Transverse colon (tissue), 4 donors: ENCODE measurements around the gene NEK7. TPM values are rescaled to one million over a fixed set of nuclear protein-coding genes. Genes with fewer than 3 reads are reported as not detected.
A peak's percentile ranks its signal among the peaks of the same experiment; 100 is the strongest.

Experiments
- DNase-seq: peaks from one replicate; pipeline ENCODE4 v3.0.0-alpha.2; 2019
- H3K27ac ChIP-seq, 4 donors: fragments of 200-600 bp; sonication (generic); 2 replicates each; pipeline ENCODE4 v1.5.1; 2016 to 2018; ENCODE audit warnings: inconsistent platforms in 4 of 4
- H3K27me3 ChIP-seq: fragments of 200-600 bp; sonication (generic); 2 replicates; pipeline ENCODE4 v1.5.1; 2017; ENCODE audit warnings: inconsistent platforms
- H3K36me3 ChIP-seq, 4 donors: fragments of 200-600 bp; sonication (generic); 2 replicates each; pipeline ENCODE4 v1.5.1; 2017 to 2019; ENCODE audit warnings: inconsistent platforms in 4 of 4
- H3K4me1 ChIP-seq, 4 donors: fragments of 200-600 bp; sonication (generic); 2 replicates each; pipeline ENCODE4 v1.5.1; 2017 to 2020; ENCODE audit warnings: inconsistent platforms in 4 of 4
- H3K4me3 ChIP-seq, 4 donors: fragments of 200-600 bp; sonication (generic); 1 replicate in 1 of 4; 2 replicates in 3 of 4; pipeline versions ENCODE4 v1.5.1 to v1.6.1; 2017 to 2019; ENCODE audit warnings: inconsistent platforms in 4 of 4
- H3K9me3 ChIP-seq, 2 donors: fragments of 200-600 bp; sonication (generic); 2 replicates each; pipeline ENCODE4 v1.5.1; 2017 to 2019; ENCODE audit warnings: inconsistent platforms in 2 of 2
- CTCF ChIP-seq, 5 experiments: fragments of 200-600 bp in 3 of 5; fragments of 450-650 bp in 2 of 5; sonication (generic) in 3 of 5; IDR thresholded peaks; 1 replicate in 2 of 5; 2 replicates in 3 of 5; pipeline ENCODE4 v1.5.1; 2016 to 2017; ENCODE audit warnings: antibody characterized with exemption in 5 of 5, inconsistent platforms in 3 of 5, mild to moderate bottlenecking in 2 of 5, moderate library complexity in 1 of 5
- EP300 ChIP-seq: sonication (generic); formaldehyde crosslinking; IDR thresholded peaks from one replicate; pipeline ENCODE4 v1.6.1; 2017; ENCODE audit warnings: antibody characterized with exemption, low read depth
- POLR2A ChIP-seq: fragments of 450-650 bp; IDR thresholded peaks from one replicate; pipeline ENCODE4 v1.6.1; 2016; ENCODE audit warnings: antibody characterized with exemption, mild to moderate bottlenecking, moderate library complexity
- POLR2AphosphoS5 ChIP-seq, 3 donors: sonication (generic); formaldehyde crosslinking; IDR thresholded peaks; one replicate each; pipeline ENCODE4 v1.6.1; 2016; ENCODE audit warnings: antibody characterized with exemption in 3 of 3
- WGBS, 2 donors: methylation state at CpG; one replicate each; pipeline ENCODE4 v1.1.5; 2018; ENCODE audit warnings: low coverage in 1 of 2; 5-methylcytosine and 5-hydroxymethylcytosine counted together
- in situ Hi-C, 4 donors: fragments of 200-750 bp; cut with MboI; loops; one replicate each; pipeline versions ENCODE4 v1.15.0 to v1.15.1; 2017; ENCODE audit warnings: low sequenced_read_pairs in 3 of 4, low pct_ligation_motif_present in 1 of 4, low pct_unique_long_range_greater_than_20kb in 1 of 4
- intact Hi-C: fragments of 100-400 bp; cut with DNase I; formaldehyde crosslinking; loops from one replicate; pipeline ENCODE4 v1.15.1; 2023; ENCODE audit warnings: low total_unique reads
- total RNA-seq, 4 donors: library from RNA; depleted of rRNA; stranded (reverse); fragments of >200 nt; gene quantifications; one replicate each; pipeline ENCODE4 v1.1.0, GENCODE V29; 2016

Gene NEK7
- total RNA-seq, 4 donors from 2014 or later, result 40.4 to 71.0 (median 57.6) TPM

GRCh38 chr1:198352975-198353695 lies 196.3 kb downstream of the NEK7 start:
- no peak for DNase-seq
- no peaks in the 10 kb centered on the region for H3K27me3 ChIP-seq
- no peaks in the 10 kb centered on the region for H3K9me3 ChIP-seq
- H3K27ac ChIP-seq, result no peak overlapping the region
- no peaks in the 10 kb centered on the region for H3K36me3 ChIP-seq
- no peak for TF ChIP-seq CTCF (IDR thresholded peaks at IDR 0.05)
- TF ChIP-seq POLR2A, result no peak
- no peak for TF ChIP-seq POLR2AphosphoS5 (IDR thresholded peaks at IDR 0.05)
- TF ChIP-seq EP300, result no peak
- H3K4me3 ChIP-seq, result no peak overlapping the region
- in situ Hi-C loops, result no loop called here
- 73 to 76% methylated on average over 5 of the region's 5 CpGs for WGBS, 2 donors
- intact Hi-C loops, result no loop called here
- H3K4me1 ChIP-seq, result no peaks in the 10 kb centered on the region

- Histone ChIP-seq H3K36me3 (no peaks in the 10 kb centered on the region), H3K4me1 (no peaks in the 10 kb centered on the region), H3K4me3 (no peak overlapping the region), H3K9me3 (no peaks in the 10 kb centered on the region), H3K27me3 (no peaks in the 10 kb centered on the region), H3K27ac (no peak overlapping the region)
- no peak for TF ChIP-seq CTCF (IDR thresholded peaks at IDR 0.05)
- TF ChIP-seq POLR2AphosphoS5 (IDR thresholded peaks at IDR 0.05), result no peak
- no peak for TF ChIP-seq POLR2A
- DNase-seq, result no peak
- in situ Hi-C loops (no loop called here), intact Hi-C loops (no loop called here)
- 61 to 68% methylated on average over 2 of the region's 2 CpGs for WGBS, 2 donors
Measured at GRCh38 chr1:198357937-198358336, 201.1 kb downstream of the NEK7 start.

- in situ Hi-C loops (no loop called here), intact Hi-C loops (no loop called here)
- Histone ChIP-seq H3K36me3 (no peaks in the 10 kb centered on the region), H3K27ac (no peak overlapping the region), H3K9me3 (no peaks in the 10 kb centered on the region), H3K27me3 (no peaks in the 10 kb centered on the region), H3K4me3 (no peak overlapping the region), H3K4me1 (no peaks in the 10 kb centered on the region)
- TF ChIP-seq EP300 (no peak), CTCF (IDR thresholded peaks at IDR 0.05) (peak; percentile 39 to 53 (median 46)), POLR2AphosphoS5 (IDR thresholded peaks at IDR 0.05) (no peak)
- no peak for DNase-seq
- WGBS, 2 donors, result 13 to 14% methylated on average over 5 to 6 of the region's 6 CpGs
Measured at GRCh38 chr1:198359024-198359653, 202.3 kb downstream of the NEK7 start.

GRCh38 chr1:198360208-198360729 lies 203.5 kb downstream of the NEK7 start:
- no peaks in the 10 kb centered on the region for H3K4me1 ChIP-seq
- no peaks in the 10 kb centered on the region for H3K36me3 ChIP-seq
- no peaks in the 10 kb centered on the region for H3K27me3 ChIP-seq
- H3K4me3 ChIP-seq, result no peak overlapping the region
- DNase-seq, result no peak
- H3K9me3 ChIP-seq, result no peaks in the 10 kb centered on the region
- WGBS, 2 donors, result 77 to 88% methylated on average over 4 of the region's 4 CpGs
- TF ChIP-seq CTCF (IDR thresholded peaks at IDR 0.05) (no peak), POLR2AphosphoS5 (IDR thresholded peaks at IDR 0.05) (no peak), POLR2A (no peak), EP300 (no peak)
- H3K27ac ChIP-seq, result no peak overlapping the region
- intact Hi-C loops (no loop called here), in situ Hi-C loops (no loop called here)
